NT2/D1 (cell line): ENCODE data around the gene LCE5A.

Experiments
- YY1 ChIP-seq: IDR thresholded peaks from 2 replicates; pipeline ENCODE4 v1.6.1; 2011; ENCODE audit not compliant: insufficient read length, insufficient read depth
- ZNF274 ChIP-seq: IDR thresholded peaks from 2 replicates; pipeline ENCODE4 v1.6.1; 2011; ENCODE audit warnings: mild to moderate bottlenecking, low read depth, low read length

DNA sequence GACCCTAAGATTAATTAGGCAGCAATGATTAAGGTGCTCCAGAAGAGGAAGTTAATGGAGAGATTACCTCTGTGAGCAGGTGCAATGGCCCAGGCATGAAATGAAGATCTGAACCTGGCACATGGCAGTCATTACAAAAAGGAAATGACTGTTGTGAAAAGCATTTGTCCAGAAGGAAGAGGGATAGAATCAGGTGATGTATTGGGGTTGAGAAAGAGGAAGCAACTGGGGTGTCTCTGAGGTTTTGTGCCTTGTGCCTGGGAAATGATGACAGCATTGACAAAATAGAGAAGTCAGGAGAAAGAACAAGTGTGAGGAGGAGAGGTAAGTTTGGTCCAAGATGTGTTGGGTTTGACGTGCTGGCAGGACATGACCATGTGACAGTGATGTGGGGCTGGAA is 9.2 kb downstream of the LCE5A start:
- TF ChIP-seq ZNF274 (no peak), YY1 (no peak)
